GM18909 (cell line): ENCODE measurements around the gene LARGE1.
"Not testable (repeated sequence)": the region's sequence is repeated elsewhere in the genome, so short reads cannot be mapped to it uniquely, and the experiment has no call there.

Source experiments
- ATAC-seq: cut with Tn5 transposase; IDR thresholded peaks from one replicate; pipeline ENCODE4 v1.9.1; 2021; ENCODE audit warnings: mild to moderate bottlenecking; ENCODE audit not compliant: unreplicated experiment, poor library complexity

The LARGE1 gene

GRCh38 chr22:33402325-33402724 is 518.0 kb downstream of the LARGE1 start:
- ATAC-seq = no peak

- ATAC-seq = no peak
These were observed 519.0 kb downstream of the LARGE1 start for GRCh38 chr22:33401291-33401690.

DNA sequence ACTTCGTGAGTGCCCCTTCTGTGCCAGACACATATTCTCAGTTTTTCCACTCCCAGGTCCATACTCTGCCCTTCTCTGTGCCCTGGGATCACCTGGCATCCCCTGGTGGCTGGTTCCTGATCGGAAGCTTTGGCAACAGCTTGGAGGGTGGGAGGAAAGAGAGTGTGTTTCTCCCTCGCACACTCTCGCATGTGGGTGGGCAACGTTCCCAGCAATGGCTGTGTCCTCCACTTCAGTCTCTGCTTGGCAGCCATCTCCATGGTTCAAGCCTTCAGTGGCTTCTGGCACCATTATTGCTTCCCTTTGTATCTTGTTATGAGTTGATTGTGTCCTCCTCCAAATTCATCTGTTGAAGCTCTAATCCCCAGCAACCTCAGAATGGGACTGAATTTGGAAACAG is 519.4 kb downstream of the LARGE1 start:
- ATAC-seq = no peak

GRCh38 chr22:33400061-33400840 is 520.0 kb downstream of the LARGE1 start:
- no peak for ATAC-seq

DNA sequence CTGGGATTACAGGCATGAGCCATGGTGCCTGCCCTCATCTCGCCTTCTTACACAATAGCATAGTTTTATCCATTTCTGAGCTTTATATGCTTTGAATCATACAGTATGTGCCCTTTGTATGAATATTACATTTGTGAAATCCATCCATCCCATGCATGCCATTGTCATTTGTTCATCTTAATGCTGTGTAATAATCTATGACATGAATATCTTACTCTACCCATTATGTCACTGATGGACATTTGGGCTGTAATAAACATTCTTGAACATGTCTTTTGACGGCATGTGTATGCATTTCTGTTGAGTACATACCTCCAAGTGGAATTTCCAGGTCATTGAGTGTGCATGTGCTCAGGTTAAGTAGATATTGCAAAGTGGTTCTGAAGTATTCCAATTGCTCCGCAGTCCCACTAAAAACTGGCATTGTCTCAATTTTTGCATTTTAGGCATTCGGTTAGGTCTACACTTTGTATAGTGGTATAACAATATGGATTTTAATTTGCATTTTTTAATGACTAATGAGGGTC is 522.8 kb downstream of the LARGE1 start:
- no peak for ATAC-seq

GRCh38 chr22:33393432-33393831 is 526.8 kb downstream of the LARGE1 start:
- ATAC-seq = no peak

DNA sequence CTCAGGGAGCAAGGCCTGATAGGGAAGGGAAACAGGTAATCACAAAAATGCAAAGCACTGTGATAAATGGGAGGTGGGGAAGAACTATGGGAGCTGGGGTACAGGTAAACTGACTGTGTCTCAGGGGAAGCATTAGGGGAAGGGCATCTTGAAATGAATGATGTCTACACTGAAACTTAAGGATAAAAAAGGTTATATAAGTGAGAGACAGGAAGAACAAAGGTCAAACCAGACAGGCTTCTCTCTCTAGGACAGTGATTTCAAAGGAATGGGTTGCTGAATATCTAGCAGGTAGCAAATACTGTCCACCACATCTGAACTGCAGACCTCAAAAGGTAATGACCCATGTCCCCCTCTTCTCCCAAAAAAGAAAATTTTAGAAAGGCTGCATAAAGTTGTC is 529.0 kb downstream of the LARGE1 start:
- ATAC-seq = no peak

- ATAC-seq = no peak
These were observed 530.3 kb downstream of the LARGE1 start for GRCh38 chr22:33389936-33390335.

DNA sequence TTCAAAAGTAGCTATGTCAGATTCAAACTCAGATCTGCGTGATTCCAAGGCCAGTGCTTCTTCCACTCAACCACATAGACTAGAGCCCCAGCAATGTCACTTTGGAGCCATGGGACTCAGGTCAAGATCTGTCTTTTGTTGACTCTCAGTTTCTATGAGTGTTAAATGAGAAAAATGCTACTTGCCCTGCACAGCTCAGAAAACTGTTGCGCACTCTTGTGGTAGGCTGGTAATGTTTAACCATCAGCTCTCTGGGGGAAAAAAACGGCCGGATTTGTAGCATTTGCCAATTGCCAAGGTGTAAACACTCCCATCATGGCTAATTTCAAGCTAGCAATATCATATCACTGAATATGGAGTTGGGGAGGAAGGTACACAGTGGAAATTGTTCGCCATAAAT is 534.0 kb downstream of the LARGE1 start:
- no peak for ATAC-seq

DNA sequence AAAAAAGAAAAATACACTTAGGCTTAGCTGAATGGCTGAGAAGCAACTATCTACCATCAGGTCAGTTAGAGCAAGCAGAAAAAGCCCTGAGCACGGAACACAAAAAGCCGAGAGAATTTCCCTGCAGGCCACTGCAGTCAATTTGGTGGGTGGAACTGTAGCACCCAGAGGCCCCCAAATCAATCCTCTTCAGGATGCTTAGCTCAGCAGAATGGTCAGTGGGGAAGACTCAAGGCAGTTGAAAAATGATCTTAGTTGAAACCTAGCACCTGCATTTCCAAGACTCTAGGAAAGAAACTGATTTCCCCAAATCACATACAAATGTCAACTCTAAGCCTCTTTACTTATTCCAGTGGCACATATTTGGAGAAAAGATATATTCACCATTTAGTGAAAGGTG is 534.7 kb downstream of the LARGE1 start:
- no peak for ATAC-seq

DNA sequence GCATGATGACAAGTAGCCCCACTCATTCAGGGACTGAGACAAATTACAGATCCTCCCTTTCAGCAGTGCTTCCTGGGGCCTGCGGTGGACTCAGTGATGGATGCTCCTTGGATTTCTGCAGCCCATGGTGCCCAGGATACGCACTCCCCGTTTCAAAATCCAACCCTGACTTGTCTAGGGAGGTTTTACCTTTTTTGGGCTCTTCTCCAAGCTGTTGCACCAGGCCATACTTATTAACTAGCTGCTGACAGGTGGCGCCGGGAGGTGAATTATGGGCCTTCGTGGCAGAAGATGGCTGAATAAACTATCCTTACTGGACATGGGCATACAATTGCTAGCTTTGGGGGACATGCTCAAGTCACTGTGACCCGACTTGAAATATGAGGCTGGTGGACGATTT is 537.8 kb downstream of the LARGE1 start:
- ATAC-seq = no peak

GRCh38 chr22:33381531-33382406 is 538.5 kb downstream of the LARGE1 start:
- ATAC-seq = no peak

- no peak for ATAC-seq
These were observed 539.3 kb downstream of the LARGE1 start for GRCh38 chr22:33380789-33381530.

- ATAC-seq = no peak
These were observed 540.4 kb downstream of the LARGE1 start for GRCh38 chr22:33379836-33380235.

DNA sequence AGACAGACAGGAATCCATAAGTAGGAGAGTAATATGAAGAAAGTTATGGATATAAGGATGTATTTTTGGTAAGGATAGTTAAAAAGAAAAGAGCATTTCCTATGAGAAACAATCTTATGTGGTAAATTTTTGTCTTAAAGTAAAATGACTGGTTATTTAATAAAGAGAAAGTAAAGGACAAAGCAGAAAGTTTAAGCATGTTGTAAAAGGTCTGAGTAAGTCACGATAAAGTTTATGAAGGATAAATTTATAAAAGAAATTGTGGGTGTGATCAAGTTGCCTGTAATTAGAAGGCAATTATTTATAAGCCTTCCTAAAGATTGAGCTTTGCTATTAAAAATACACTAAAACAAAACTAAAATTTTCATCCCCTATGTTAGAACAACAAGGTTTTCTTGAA is 547.4 kb downstream of the LARGE1 start:
- no peak for ATAC-seq

DNA sequence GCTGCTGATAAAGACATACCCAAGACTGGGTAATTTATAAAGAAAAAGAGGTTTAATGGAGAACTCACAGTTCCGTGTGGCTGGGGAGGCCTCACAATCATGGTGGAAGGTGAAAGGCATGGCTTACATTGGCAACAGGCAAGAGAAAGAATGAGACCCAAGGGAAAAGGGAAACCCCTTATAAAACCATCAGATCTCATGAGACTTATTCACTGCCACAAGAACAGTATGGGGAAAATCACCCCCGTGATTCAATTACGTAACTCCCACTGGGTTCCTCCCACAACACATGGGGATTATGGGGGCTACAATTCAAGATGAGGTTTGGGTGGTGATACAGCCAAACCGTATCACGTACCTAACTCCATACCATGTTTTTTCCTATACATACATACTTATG is 557.0 kb downstream of the LARGE1 start:
- ATAC-seq = not testable (repeated sequence)

GRCh38 chr22:33362702-33363101 is 557.6 kb downstream of the LARGE1 start:
- ATAC-seq = no peak

DNA sequence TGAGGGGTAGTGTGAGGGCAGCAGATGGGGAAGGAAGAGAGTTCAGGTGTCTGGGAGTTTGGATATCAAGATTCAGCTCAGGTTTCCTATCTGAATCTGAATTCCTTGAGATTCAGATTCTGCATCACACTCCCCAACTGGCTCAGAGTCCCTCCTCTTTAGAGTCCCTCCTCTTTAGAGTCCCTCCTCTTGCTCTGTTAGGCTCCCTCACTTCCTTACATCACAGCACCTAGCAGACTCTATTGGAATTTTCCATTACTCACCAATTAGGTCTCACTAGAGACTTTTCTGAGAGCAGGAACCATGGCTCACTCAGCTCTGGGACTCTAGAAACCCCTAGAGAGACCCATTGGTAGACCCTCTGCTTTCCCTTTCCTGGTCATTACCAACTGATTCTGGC is 558.7 kb downstream of the LARGE1 start:
- no peak for ATAC-seq

- ATAC-seq = no peak
These were observed 562.3 kb downstream of the LARGE1 start for GRCh38 chr22:33357981-33358399.

- no peak for ATAC-seq
These were observed 565.3 kb downstream of the LARGE1 start for GRCh38 chr22:33354928-33355327.

- ATAC-seq = no peak
These were observed 566.8 kb downstream of the LARGE1 start for GRCh38 chr22:33353502-33353901.
